K562 (cell line): ENCODE results near the gene ITGA3. TPM values are rescaled to one million over a fixed set of nuclear protein-coding genes. Genes with fewer than 3 reads are reported as not detected.

Experiments
- BHLHE40 ChIP-seq: IDR thresholded peaks from 2 replicates; pipeline ENCODE4 v1.6.1; 2011; ENCODE audit warnings: low read length, improper control_type of control experiment
- CREM ChIP-seq: IDR thresholded peaks from 2 replicates; pipeline ENCODE4 v1.6.1; 2014; ENCODE audit warnings: antibody characterized with exemption, low read depth
- DMBX1 ChIP-seq: fragments of 250-450 bp; sonication (Bioruptor Pico); IDR thresholded peaks from 2 replicates; pipeline ENCODE4 v1.8.0; 2022; ENCODE audit warnings: inconsistent platforms, mild to moderate bottlenecking, moderate library complexity, borderline replicate concordance
- EGR1 ChIP-seq: fragments of 450-650 bp; conservative IDR thresholded peaks from 2 replicates; pipeline ENCODE4 v1.6.1; 2017; ENCODE audit warnings: mild to moderate bottlenecking
- HDAC3 ChIP-seq: fragments of 450-650 bp; IDR thresholded peaks from 2 replicates; pipeline ENCODE4 v1.6.1; 2018; ENCODE audit warnings: borderline replicate concordance, mild to moderate bottlenecking, moderate library complexity; ENCODE audit not compliant: partially characterized antibody
- HOMEZ ChIP-seq: fragments of 250-450 bp; sonication (Bioruptor Pico); IDR thresholded peaks from 2 replicates; pipeline ENCODE4 v1.4.0; 2020; ENCODE audit warnings: mild to moderate bottlenecking, moderate library complexity
- KDM4B ChIP-seq, 2 experiments: fragments of 450-650 bp in 1 of 2; sonication (generic) in 1 of 2; IDR thresholded peaks; 2 replicates each; pipeline ENCODE4 v1.6.1; 2016 to 2017; ENCODE audit warnings: borderline replicate concordance in 2 of 2, antibody characterized with exemption in 1 of 2, low read depth in 1 of 2, mild to moderate bottlenecking in 1 of 2
- LARP7 ChIP-seq: fragments of 450-650 bp; IDR thresholded peaks from 2 replicates; pipeline ENCODE4 v1.6.1; 2016
- MAFK ChIP-seq: IDR thresholded peaks from 2 replicates; pipeline ENCODE4 v1.6.1; 2011; ENCODE audit warnings: low read length, improper control_type of control experiment
- MLX ChIP-seq, 2 experiments: fragments of 450-650 bp in 1 of 2; sonication (generic) in 1 of 2; formaldehyde crosslinking; conservative IDR thresholded peaks; 2 replicates each; pipeline versions ENCODE4 v1.4.0 to v1.8.1; 2020 to 2022; ENCODE audit warnings: mild to moderate bottlenecking in 1 of 2, missing genetic modification reagents in 1 of 2
- MNT ChIP-seq, 2 experiments: fragments of 450-650 bp; conservative IDR thresholded peaks; 2 replicates each; pipeline ENCODE4 v1.6.1; 2017; ENCODE audit warnings: mild to moderate bottlenecking in 2 of 2, moderate library complexity in 2 of 2
- NFXL1 ChIP-seq: fragments of 450-650 bp; formaldehyde crosslinking; IDR thresholded peaks from 2 replicates; pipeline ENCODE4 v1.4.0; 2021; ENCODE audit warnings: mild to moderate bottlenecking
- NR3C1 ChIP-seq: sonication (generic); formaldehyde crosslinking; IDR thresholded peaks from 2 replicates; pipeline ENCODE4 v1.8.1; 2022; ENCODE audit warnings: missing genetic modification reagents
- PTBP1 ChIP-seq: fragments of 200-400 bp; formaldehyde crosslinking; IDR thresholded peaks from 2 replicates; pipeline ENCODE4 v1.6.1; 2017; ENCODE audit warnings: low read depth, low read length
- SFPQ ChIP-seq: fragments of 200-400 bp; formaldehyde crosslinking; IDR thresholded peaks from 2 replicates; pipeline ENCODE4 v1.6.1; 2017; ENCODE audit warnings: mild to moderate bottlenecking, low read depth, low read length, moderate library complexity
- SOX6 ChIP-seq: fragments of 450-650 bp; IDR thresholded peaks from 2 replicates; pipeline ENCODE4 v1.6.1; 2014; ENCODE audit warnings: mild to moderate bottlenecking
- ZBTB9 ChIP-seq: fragments of 450-650 bp; formaldehyde crosslinking; IDR thresholded peaks from 2 replicates; pipeline ENCODE4 v1.4.0; 2020; ENCODE audit warnings: mild to moderate bottlenecking, moderate library complexity
- ZC3H4 ChIP-seq: sonication (generic); formaldehyde crosslinking; IDR thresholded peaks from 2 replicates; pipeline ENCODE4 v1.9.0; 2021; ENCODE audit warnings: missing genetic modification reagents, borderline replicate concordance
- ZNF263 ChIP-seq: sonication (generic); formaldehyde crosslinking; IDR thresholded peaks from 2 replicates; pipeline ENCODE4 v1.8.0; 2022; ENCODE audit warnings: mild to moderate bottlenecking, missing genetic modification reagents, borderline replicate concordance
- ZNF76 ChIP-seq: fragments of 250-450 bp; sonication (Bioruptor Pico); IDR thresholded peaks from 2 replicates; pipeline ENCODE4 v1.4.0; 2020; ENCODE audit warnings: mild to moderate bottlenecking, moderate library complexity, borderline replicate concordance
- polyA plus RNA-seq, 8 experiments: library from polyadenylated mRNA; depleted of rRNA in 4 of 8; stranded (reverse) in 5 of 8; unstranded in 3 of 8; fragments of >200 nt; fragmentation: Nextera tagmentation in 2 of 8; fragmentation: Illumina TruSeq in 1 of 8; extraction: Ambion mirVana in 2 of 8; extraction: Trizol in 1 of 8; gene quantifications; 2 replicates each; pipeline versions ENCODE4 v1.2.1 to v1.2.3, GENCODE V29; 2011 to 2014; ENCODE audit warnings: inconsistent platforms in 1 of 8, missing spikeins in 1 of 8
- total RNA-seq, 7 experiments: library from RNA; depleted of rRNA in 6 of 7; stranded (reverse); fragments of >200 nt in 6 of 7; fragmentation: Illumina TruSeq in 2 of 7; extraction: Trizol in 2 of 7; gene quantifications; 2 replicates each; pipeline versions ENCODE4 v1.2.1 to v1.2.3, GENCODE V29; 2011 to 2021; ENCODE audit warnings: low replicate concordance in 1 of 7

ITGA3 gene
- total and polyA plus RNA-seq, 9 of the 15 experiments (the other 6 are each of a cell fraction or from before 2014, with no cell fraction given) = 0.03 to 0.75 (median 0.14) TPM; not detected in 2

GRCh38 chr17:50101346-50102163 is 45.6 kb downstream of the ITGA3 start (continued):
- TF ChIP-seq NFXL1 = no peak
- no peak for TF ChIP-seq SOX6
- TF ChIP-seq HDAC3 = no peak
- TF ChIP-seq MAFK = no peak
- peak; percentile 87 for TF ChIP-seq ZNF263 (CRISPR knock-in tag)
- no peak for TF ChIP-seq MLX (CRISPR knock-in tag; conservative IDR thresholded peaks at IDR 0.05)
- TF ChIP-seq HOMEZ (CRISPR knock-in tag) = no peak
- peak; percentile 65 to 80 for TF ChIP-seq MNT (conservative IDR thresholded peaks at IDR 0.05)
- no peak for TF ChIP-seq DMBX1 (CRISPR knock-in tag)
- TF ChIP-seq BHLHE40 = peak; percentile 94
- TF ChIP-seq KDM4B (IDR thresholded peaks at IDR 0.05; ENCODE audit: borderline replicate concordance in 2 of 2, low read depth in 1 of 2) = 0 out of 4 replicates have a peak, but pooled peaks of 1 of the 2 experiments have one; percentile 43
- peak; percentile 96 for TF ChIP-seq EGR1
- no peak for TF ChIP-seq ZBTB9
- TF ChIP-seq ZNF76 = no peak
- TF ChIP-seq PTBP1 = no peak
- TF ChIP-seq SFPQ = no peak
- TF ChIP-seq CREM = peak; percentile 43; the same call in 1 of the 2 replicates
- TF ChIP-seq LARP7 = no peak
- TF ChIP-seq NR3C1 (CRISPR knock-in tag) = no peak
- 0 out of 2 replicates have a peak, but pooled peaks have one; percentile 27 for TF ChIP-seq ZC3H4
